Ectodermal cell (in vitro differentiated cells): ENCODE results near the gene C14orf180. TPM values are rescaled to one million over a fixed set of nuclear protein-coding genes. Genes with fewer than 3 reads are reported as not detected.

Experiments used
- H3K27ac ChIP-seq: 2 replicates; pipeline ENCODE4 v1.7.0; 2013; ENCODE audit warnings: mild to moderate bottlenecking, low read depth, low read length; ENCODE audit not compliant: insufficient read depth, poor library complexity, severe bottlenecking
- H3K27me3 ChIP-seq: 2 replicates; pipeline ENCODE4 v1.7.0; 2013; ENCODE audit warnings: mild to moderate bottlenecking, low read length; ENCODE audit not compliant: insufficient read depth, control insufficient read depth, poor library complexity, severe bottlenecking
- H3K36me3 ChIP-seq: one replicate; pipeline ENCODE4 v1.7.0; 2013; ENCODE audit warnings: low read length; ENCODE audit not compliant: control insufficient read depth, insufficient read depth
- H3K4me1 ChIP-seq: one replicate; pipeline ENCODE4 v1.7.0; 2013; ENCODE audit warnings: low read length; ENCODE audit not compliant: control insufficient read depth, insufficient read depth
- H3K4me3 ChIP-seq: 2 replicates; pipeline ENCODE4 v1.7.0; 2013; ENCODE audit warnings: low read depth, low read length, control low read depth; ENCODE audit not compliant: insufficient read depth
- H3K9me3 ChIP-seq: 2 replicates; pipeline ENCODE4 v1.7.0; 2013; ENCODE audit warnings: mild to moderate bottlenecking, low read length, moderate library complexity; ENCODE audit not compliant: control insufficient read depth
- WGBS, 2 experiments: methylation state at CpG; one replicate each; pipeline ENCODE4 v1.1.7; 2013; ENCODE audit warnings: missing lambda C conversion rate in 2 of 2; 5-methylcytosine and 5-hydroxymethylcytosine counted together
- polyA plus RNA-seq, 4 experiments: library from polyadenylated mRNA; stranded (reverse); fragments of 50-300 nt; gene quantifications; one replicate each; pipeline ENCODE4 v1.2.3, GENCODE V29; 2013

C14orf180 gene
- not detected for polyA plus RNA-seq (2013, experiment 1 of 4)
- polyA plus RNA-seq (2013, experiment 2 of 4) = not detected
- not detected for polyA plus RNA-seq (2013, experiment 3 of 4)
- not detected for polyA plus RNA-seq (2013, experiment 4 of 4)

GRCh38 chr14:104579507-104579906, at the start of gene C14orf180:
Gene C14orf180, plus strand, starts transcription at chr14:104579764. Its CDS starts 6,667 bp downstream, at chr14:104586431.
- H3K9me3 ChIP-seq = no peaks in the 10 kb centered on the region
- peaks cover 17% of the 10 kb centered on the region for H3K4me1 ChIP-seq
- H3K4me3 ChIP-seq = no peak within 1 kb of the TSS
- H3K27me3 ChIP-seq = no peaks in the 10 kb centered on the region
- no peaks in the 10 kb centered on the region for H3K36me3 ChIP-seq
- WGBS, 2 experiments = 93 to 94% methylated on average over 17 of the region's 17 CpGs
- H3K27ac ChIP-seq = no peak within 1 kb of the TSS

DNA sequence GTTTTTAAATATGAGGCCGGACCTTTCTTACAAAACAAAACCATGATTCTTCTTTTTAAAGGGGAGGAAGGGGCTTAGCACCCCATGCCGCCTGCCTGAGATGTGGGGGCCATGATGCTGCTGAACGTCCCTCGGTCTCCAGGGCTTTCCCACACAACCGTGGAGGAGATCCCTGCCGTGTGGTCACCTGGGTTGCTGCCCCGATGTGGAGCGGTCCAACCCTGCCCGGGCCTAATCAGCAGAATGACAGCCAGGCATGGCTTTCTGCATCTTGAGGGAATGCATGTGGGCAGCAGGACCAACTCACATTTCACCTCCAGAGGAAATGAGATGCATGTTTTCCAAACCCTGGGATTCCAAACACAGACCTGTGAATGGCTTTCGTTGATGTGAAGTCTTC, 48.9 kb upstream of the C14orf180 start:
- Histone ChIP-seq H3K36me3 (no peaks in the 10 kb centered on the region), H3K4me1 (no peaks in the 10 kb centered on the region), H3K27ac (no peak overlapping the region), H3K9me3 (no peaks in the 10 kb centered on the region), H3K27me3 (no peaks in the 10 kb centered on the region), H3K4me3 (no peak overlapping the region)
- 87 to 88% methylated on average over 10 of the region's 10 CpGs for WGBS, 2 experiments

- Histone ChIP-seq H3K4me1 (no peaks in the 10 kb centered on the region), H3K9me3 (no peaks in the 10 kb centered on the region), H3K4me3 (no peak overlapping the region), H3K27me3 (no peaks in the 10 kb centered on the region), H3K27ac (no peak overlapping the region), H3K36me3 (no peaks in the 10 kb centered on the region)
- WGBS, 2 experiments = 87 to 88% methylated on average over 19 of the region's 19 CpGs
Measured at GRCh38 chr14:104531421-104532190, 48.0 kb upstream of the C14orf180 start.

GRCh38 chr14:104532191-104532555, 47.4 kb upstream of the C14orf180 start:
- 91 to 98% methylated on average over 3 of the region's 3 CpGs for WGBS, 2 experiments
- H3K36me3 ChIP-seq = no peaks in the 10 kb centered on the region
- H3K27ac ChIP-seq = no peak overlapping the region
- H3K9me3 ChIP-seq = no peaks in the 10 kb centered on the region
- H3K27me3 ChIP-seq = no peaks in the 10 kb centered on the region
- no peaks in the 10 kb centered on the region for H3K4me1 ChIP-seq
- no peak overlapping the region for H3K4me3 ChIP-seq

- Histone ChIP-seq H3K27me3 (no peaks in the 10 kb centered on the region), H3K9me3 (no peaks in the 10 kb centered on the region), H3K27ac (no peak overlapping the region), H3K4me1 (no peaks in the 10 kb centered on the region), H3K36me3 (no peaks in the 10 kb centered on the region), H3K4me3 (no peak overlapping the region)
- WGBS, 2 experiments = 92 to 97% methylated on average over 3 of the region's 3 CpGs
Measured at GRCh38 chr14:104534036-104534435, 45.5 kb upstream of the C14orf180 start.

DNA sequence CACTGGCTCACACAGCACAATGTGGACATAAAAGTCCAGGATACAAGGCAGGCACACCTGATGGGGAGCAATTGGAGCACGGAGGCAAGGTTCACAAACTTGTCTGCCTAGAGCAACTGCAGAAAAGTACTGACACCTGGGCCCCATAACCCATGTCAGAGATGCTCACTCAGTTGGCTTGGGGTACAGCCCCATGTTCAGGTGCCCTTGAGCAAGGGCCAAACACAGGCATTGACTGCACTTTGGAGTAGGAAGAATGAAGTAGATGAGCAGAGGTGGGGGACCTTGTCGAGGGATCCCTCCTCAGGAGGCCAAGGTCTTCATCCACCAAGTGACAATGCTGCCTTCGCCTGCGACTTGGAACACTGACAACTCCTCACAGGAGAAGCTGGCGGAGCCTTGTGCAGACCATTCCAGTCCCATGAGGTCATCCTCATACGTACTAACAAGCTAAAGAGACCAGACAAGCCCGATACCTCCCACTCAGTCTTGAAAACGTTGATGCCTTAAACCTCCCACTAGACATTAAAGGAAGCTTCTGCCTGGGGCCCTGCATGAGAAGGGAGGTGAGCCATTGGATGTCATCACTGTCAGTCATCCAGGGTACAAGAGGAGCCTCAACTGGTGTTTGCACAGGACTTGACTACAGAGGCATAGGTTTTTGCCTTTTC, 42.5 kb upstream of the C14orf180 start:
- Histone ChIP-seq H3K36me3 (no peaks in the 10 kb centered on the region), H3K27ac (no peak overlapping the region), H3K27me3 (no peaks in the 10 kb centered on the region), H3K4me1 (no peaks in the 10 kb centered on the region), H3K9me3 (no peaks in the 10 kb centered on the region), H3K4me3 (no peak overlapping the region)
- 74 to 85% methylated on average over 8 of the region's 8 CpGs for WGBS, 2 experiments

GRCh38 chr14:104537613-104537988, 42.0 kb upstream of the C14orf180 start:
- Histone ChIP-seq H3K9me3 (no peaks in the 10 kb centered on the region), H3K4me3 (no peak overlapping the region), H3K4me1 (no peaks in the 10 kb centered on the region), H3K36me3 (no peaks in the 10 kb centered on the region), H3K27ac (no peak overlapping the region), H3K27me3 (no peaks in the 10 kb centered on the region)
- WGBS, 2 experiments = 90 to 93% methylated on average over 3 of the region's 3 CpGs

DNA sequence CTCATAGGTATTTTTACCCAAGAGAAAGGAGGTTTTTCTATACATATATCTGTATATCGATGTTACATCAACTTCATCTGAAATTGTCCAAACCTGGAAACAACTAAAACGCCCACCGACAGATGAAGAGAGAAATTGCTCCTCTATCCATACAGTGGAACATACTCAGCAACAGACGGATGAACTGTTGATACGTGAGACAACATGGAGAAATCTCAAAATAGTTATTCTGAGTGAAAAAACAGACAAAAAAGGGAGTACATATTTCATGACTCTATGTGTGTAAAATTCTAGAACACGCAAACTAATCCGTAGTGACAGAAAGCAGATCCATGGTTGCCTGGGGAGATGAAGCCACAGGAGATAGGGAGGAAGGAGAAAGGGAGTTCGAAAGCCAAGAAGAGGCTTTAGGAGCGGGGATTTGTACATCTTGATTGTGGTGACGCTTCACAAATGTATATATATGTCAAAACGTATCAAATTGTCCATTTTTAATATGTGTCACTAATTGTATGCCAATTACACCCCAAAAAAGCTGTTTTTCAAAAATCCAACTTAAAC, 37.6 kb upstream of the C14orf180 start:
- Histone ChIP-seq H3K27ac (no peak overlapping the region), H3K4me1 (no peaks in the 10 kb centered on the region), H3K36me3 (no peaks in the 10 kb centered on the region), H3K9me3 (no peaks in the 10 kb centered on the region), H3K27me3 (no peaks in the 10 kb centered on the region), H3K4me3 (no peak overlapping the region)
- WGBS, 2 experiments = 95 to 97% methylated on average over 10 to 11 of the region's 11 CpGs

GRCh38 chr14:104542871-104543830, 36.4 kb upstream of the C14orf180 start:
- H3K27me3 ChIP-seq = no peaks in the 10 kb centered on the region
- no peaks in the 10 kb centered on the region for H3K36me3 ChIP-seq
- H3K4me3 ChIP-seq = no peak overlapping the region
- H3K27ac ChIP-seq = no peak overlapping the region
- H3K9me3 ChIP-seq = no peaks in the 10 kb centered on the region
- WGBS, 2 experiments = 87 to 89% methylated on average over 16 of the region's 16 CpGs
- no peaks in the 10 kb centered on the region for H3K4me1 ChIP-seq
